Upper lobe of left lung (tissue), 6 donors: ENCODE results near the gene GLRX. TPM values are rescaled to one million over a fixed set of nuclear protein-coding genes. Genes with fewer than 3 reads are reported as not detected.

ENCODE experiments used
- ATAC-seq, 2 donors: fragments of 200-7000 bp; cut with Tn5 transposase; one replicate each; pipeline ENCODE4 v1.9.1; 2022; ENCODE audit warnings: mild to moderate bottlenecking in 2 of 2, moderate library complexity in 2 of 2; ENCODE audit not compliant: low FRiP score in 2 of 2
- DNase-seq, 2 donors: peaks; one replicate each; pipeline ENCODE4 v3.0.0-alpha.2; 2019 to 2020
- H3K27ac ChIP-seq, 4 donors: fragments of 200-600 bp; sonication (generic); one replicate each; pipeline ENCODE4 v1.5.1; 2016 to 2019
- H3K27me3 ChIP-seq, 4 donors: fragments of 200-600 bp; sonication (generic); one replicate each; pipeline ENCODE4 v1.5.1; 2017 to 2019
- H3K36me3 ChIP-seq, 4 donors: fragments of 200-600 bp; sonication (generic); one replicate each; pipeline ENCODE4 v1.5.1; 2016 to 2019
- H3K4me1 ChIP-seq, 4 donors: fragments of 200-600 bp; sonication (generic); one replicate each; pipeline ENCODE4 v1.5.1; 2018 to 2019
- H3K4me3 ChIP-seq, 4 donors: fragments of 200-600 bp; sonication (generic); one replicate each; pipeline ENCODE4 v1.5.1; 2017 to 2019; ENCODE audit warnings: mild to moderate bottlenecking in 2 of 4, moderate library complexity in 1 of 4
- H3K9me3 ChIP-seq, 4 donors: fragments of 200-600 bp; sonication (generic); one replicate each; pipeline ENCODE4 v1.5.1; 2018 to 2019
- CTCF ChIP-seq, 6 experiments: fragments of 450-650 bp in 4 of 6; fragments of 200-600 bp in 2 of 6; sonication (generic) in 2 of 6; IDR thresholded peaks; one replicate each; pipeline ENCODE4 v1.5.1; 2016 to 2019; ENCODE audit warnings: antibody characterized with exemption in 6 of 6
- EP300 ChIP-seq, 4 donors: sonication (generic); formaldehyde crosslinking; IDR thresholded peaks; one replicate each; pipeline ENCODE4 v1.5.1; 2017; ENCODE audit warnings: antibody characterized with exemption in 4 of 4, control low read depth in 2 of 4
- POLR2A ChIP-seq, 4 donors: fragments of 450-650 bp; IDR thresholded peaks; one replicate each; pipeline ENCODE4 v1.5.1; 2016 to 2017; ENCODE audit warnings: antibody characterized with exemption in 4 of 4, mild to moderate bottlenecking in 2 of 4
- POLR2AphosphoS5 ChIP-seq, 2 donors: sonication (generic); formaldehyde crosslinking; IDR thresholded peaks; one replicate each; pipeline ENCODE4 v1.5.1; 2017; ENCODE audit warnings: antibody characterized with exemption in 2 of 2
- WGBS, 2 donors: methylation state at CpG; one replicate each; pipeline ENCODE4 v1.1.5; 2017 to 2018; 5-methylcytosine and 5-hydroxymethylcytosine counted together
- total RNA-seq, 6 donors: library from RNA; depleted of rRNA in 4 of 6; stranded (reverse); fragments of >200 nt in 4 of 6; gene quantifications; one replicate each; pipeline versions ENCODE4 v1.1.0 to v1.2.1, GENCODE V29; 2016 to 2021
- donor health status: DM: no; HTN: no; CAD: no; lungs with moderate emphysema.
- donor health status: DM: no; HTN: yes; CAD: no; lungs with severe emphysema.

GLRX gene
- total RNA-seq, 6 donors from 2014 or later: 22.0 to 99.9 (median 78.5) TPM

- Histone ChIP-seq H3K4me1 (no peaks in the 10 kb centered on the region), H3K27ac (no peak overlapping the region), H3K9me3 (no peaks in the 10 kb centered on the region), H3K4me3 (no peak overlapping the region), H3K27me3 (no peaks in the 10 kb centered on the region), H3K36me3 (peaks cover 0 to 19% (median 4%) of the 10 kb centered on the region in 4 donors)
- DNase-seq (no peak), ATAC-seq (no peak)
- WGBS, 2 donors: 90 to 93% methylated on average over 6 of the region's 6 CpGs
- TF ChIP-seq EP300 (IDR thresholded peaks at IDR 0.05) (no peak), CTCF (IDR thresholded peaks at IDR 0.05) (no peak), POLR2A (IDR thresholded peaks at IDR 0.05) (no peak), POLR2AphosphoS5 (IDR thresholded peaks at IDR 0.05) (no peak)
These were observed 30.8 kb downstream of the GLRX start for GRCh38 chr5:95791751-95792150.

- H3K4me1 ChIP-seq: no peaks in the 10 kb centered on the region
- TF ChIP-seq POLR2AphosphoS5 (IDR thresholded peaks at IDR 0.05): no peak
- TF ChIP-seq EP300 (IDR thresholded peaks at IDR 0.05): no peak
- no peak for TF ChIP-seq POLR2A (IDR thresholded peaks at IDR 0.05)
- no peak for TF ChIP-seq CTCF (IDR thresholded peaks at IDR 0.05)
- ATAC-seq (no peak), DNase-seq (no peak)
- peaks cover 0 to 19% (median 5%) of the 10 kb centered on the region in 4 donors for H3K36me3 ChIP-seq
- 92 to 95% methylated on average over 8 of the region's 8 CpGs for WGBS, 2 donors
- H3K4me3 ChIP-seq: no peak overlapping the region
- H3K27ac ChIP-seq: no peak overlapping the region
- H3K9me3 ChIP-seq: no peaks in the 10 kb centered on the region
- H3K27me3 ChIP-seq: no peaks in the 10 kb centered on the region
These were observed 34.0 kb downstream of the GLRX start for GRCh38 chr5:95788493-95788892.

- Histone ChIP-seq H3K4me1 (no peaks in the 10 kb centered on the region), H3K9me3 (no peaks in the 10 kb centered on the region), H3K36me3 (peaks cover 0 to 14% (median 3%) of the 10 kb centered on the region in 4 donors), H3K27ac (no peak overlapping the region), H3K27me3 (no peaks in the 10 kb centered on the region), H3K4me3 (no peak overlapping the region)
- ATAC-seq: no peak
- TF ChIP-seq POLR2A (IDR thresholded peaks at IDR 0.05): no peak
- TF ChIP-seq CTCF (IDR thresholded peaks at IDR 0.05): no peak
- TF ChIP-seq POLR2AphosphoS5 (IDR thresholded peaks at IDR 0.05): no peak
- no peak for TF ChIP-seq EP300 (IDR thresholded peaks at IDR 0.05)
- DNase-seq: no peak
- 72 to 89% methylated on average over 3 of the region's 3 CpGs for WGBS, 2 donors
These were observed 35.6 kb downstream of the GLRX start for GRCh38 chr5:95786821-95787418.

- Histone ChIP-seq H3K4me1 (peaks cover 4 to 20% (median 14%) of the 10 kb centered on the region in 4 donors), H3K27ac (no peak overlapping the region), H3K9me3 (no peaks in the 10 kb centered on the region), H3K36me3 (peaks cover 0 to 6% (median 1%) of the 10 kb centered on the region in 4 donors), H3K4me3 (no peak overlapping the region), H3K27me3 (no peaks in the 10 kb centered on the region)
- no peak for DNase-seq
- TF ChIP-seq CTCF (IDR thresholded peaks at IDR 0.05) (no peak), EP300 (IDR thresholded peaks at IDR 0.05) (no peak), POLR2AphosphoS5 (IDR thresholded peaks at IDR 0.05) (no peak), POLR2A (IDR thresholded peaks at IDR 0.05) (no peak)
- 76% methylated on average over 9 of the region's 9 CpGs for WGBS, 2 donors
- no peak for ATAC-seq
These were observed 37.8 kb downstream of the GLRX start for GRCh38 chr5:95784514-95785302.
